Loucy (cell line): ENCODE data around the gene FTSJ3.
"Not testable (repeated sequence)": the region's sequence is repeated elsewhere in the genome, so short reads cannot be mapped to it uniquely, and the experiment has no call there.

Experiments
- H2AFZ ChIP-seq: fragments of 200-600 bp; sonication (generic); 2 replicates; pipeline ENCODE4 v1.6.0; 2016; ENCODE audit warnings: antibody characterized with exemption, mild to moderate bottlenecking, low read length, moderate library complexity
- H3F3A ChIP-seq: fragments of 200-600 bp; 2 replicates; pipeline ENCODE4 v1.6.0; 2016; ENCODE audit warnings: antibody characterized with exemption, low read depth, mild to moderate bottlenecking
- H3K27me3 ChIP-seq: fragments of 200-600 bp; sonication (generic); 2 replicates; pipeline ENCODE4 v1.6.1; 2014; ENCODE audit warnings: low read length, mild to moderate bottlenecking; ENCODE audit not compliant: insufficient read depth, poor library complexity, severe bottlenecking
- H3K36me3 ChIP-seq: fragments of 200-600 bp; sonication (generic); 2 replicates; pipeline ENCODE4 v1.6.1; 2016; ENCODE audit warnings: low read length; ENCODE audit not compliant: insufficient read depth
- H3K4me1 ChIP-seq: fragments of 200-600 bp; sonication (generic); 2 replicates; pipeline ENCODE4 v1.5.1; 2014; ENCODE audit warnings: low read length, mild to moderate bottlenecking; ENCODE audit not compliant: insufficient read depth, poor library complexity, severe bottlenecking
- H3K4me2 ChIP-seq: fragments of 200-600 bp; sonication (generic); 2 replicates; pipeline ENCODE4 v1.6.0; 2014; ENCODE audit warnings: antibody characterized with exemption, low read length, low read depth, mild to moderate bottlenecking; ENCODE audit not compliant: poor library complexity, severe bottlenecking
- H3K4me3 ChIP-seq: fragments of 200-600 bp; sonication (generic); 2 replicates; pipeline ENCODE4 v1.5.1; 2014; ENCODE audit warnings: low read length, mild to moderate bottlenecking, mixed read lengths; ENCODE audit not compliant: poor library complexity, severe bottlenecking
- H3K79me2 ChIP-seq: fragments of 200-600 bp; sonication (generic); 2 replicates; pipeline ENCODE4 v1.6.1; 2014; ENCODE audit warnings: low read length; ENCODE audit not compliant: insufficient read depth
- H3K9ac ChIP-seq: fragments of 200-600 bp; sonication (generic); 2 replicates; pipeline ENCODE4 v1.6.0; 2014; ENCODE audit warnings: mild to moderate bottlenecking, low read depth, low read length, moderate library complexity; ENCODE audit not compliant: poor library complexity, severe bottlenecking
- H3K9me2 ChIP-seq: fragments of 200-600 bp; sonication (generic); replicated peaks from 2 replicates; pipeline ENCODE4 v1.6.1; 2016; ENCODE audit warnings: low read depth, low read length, mixed read lengths
- H3K9me3 ChIP-seq: fragments of 200-600 bp; sonication (generic); 2 replicates; pipeline ENCODE4 v1.6.1; 2014; ENCODE audit warnings: mild to moderate bottlenecking, antibody characterized with exemption, low read length, low read depth; ENCODE audit not compliant: insufficient read depth
- H4K20me1 ChIP-seq: fragments of 200-600 bp; sonication (generic); 2 replicates; pipeline ENCODE4 v1.6.0; 2014; ENCODE audit warnings: antibody characterized with exemption, low read length, mild to moderate bottlenecking; ENCODE audit not compliant: insufficient read depth, poor library complexity, severe bottlenecking
- EZH2phosphoT487 ChIP-seq: fragments of 200-600 bp; IDR thresholded peaks from 2 replicates; pipeline ENCODE4 v1.6.1; 2018; ENCODE audit warnings: antibody characterized with exemption, mild to moderate bottlenecking, moderate library complexity, borderline replicate concordance
- TF ChIP-seq, protein P1 (sequence below): fragments of 200-600 bp; sonication (generic); conservative IDR thresholded peaks from 2 replicates; pipeline ENCODE4 v1.5.1; 2014; ENCODE audit warnings: mild to moderate bottlenecking, antibody characterized with exemption, low read length

FTSJ3 gene

DNA sequence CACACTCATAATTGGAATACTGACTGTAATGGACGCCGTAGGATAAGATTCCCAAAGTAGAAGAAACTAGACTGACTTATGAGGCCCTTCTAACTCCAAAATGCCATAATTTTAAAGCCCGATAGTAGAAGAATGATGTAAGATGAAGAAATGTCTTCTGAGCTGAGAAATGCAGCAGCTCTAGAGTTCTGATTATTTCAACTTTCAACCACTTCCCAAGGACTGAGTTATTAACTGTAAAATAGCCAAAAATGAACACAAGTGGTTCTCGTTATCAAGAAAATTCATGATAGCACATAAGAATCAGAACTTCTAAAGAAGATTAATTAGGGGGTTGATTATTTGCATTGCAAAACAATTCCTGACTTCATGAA is 42.8 kb upstream of the FTSJ3 start:
- not testable (repeated sequence) for H3K9ac ChIP-seq, H3K4me2 ChIP-seq, H4K20me1 ChIP-seq, H3K36me3 ChIP-seq, H3F3A ChIP-seq, H3K4me1 ChIP-seq, H2AFZ ChIP-seq, H3K27me3 ChIP-seq, H3K79me2 ChIP-seq, H3K4me3 ChIP-seq, H3K9me3 ChIP-seq, H3K9me2 ChIP-seq
- TF ChIP-seq, protein P1, sequence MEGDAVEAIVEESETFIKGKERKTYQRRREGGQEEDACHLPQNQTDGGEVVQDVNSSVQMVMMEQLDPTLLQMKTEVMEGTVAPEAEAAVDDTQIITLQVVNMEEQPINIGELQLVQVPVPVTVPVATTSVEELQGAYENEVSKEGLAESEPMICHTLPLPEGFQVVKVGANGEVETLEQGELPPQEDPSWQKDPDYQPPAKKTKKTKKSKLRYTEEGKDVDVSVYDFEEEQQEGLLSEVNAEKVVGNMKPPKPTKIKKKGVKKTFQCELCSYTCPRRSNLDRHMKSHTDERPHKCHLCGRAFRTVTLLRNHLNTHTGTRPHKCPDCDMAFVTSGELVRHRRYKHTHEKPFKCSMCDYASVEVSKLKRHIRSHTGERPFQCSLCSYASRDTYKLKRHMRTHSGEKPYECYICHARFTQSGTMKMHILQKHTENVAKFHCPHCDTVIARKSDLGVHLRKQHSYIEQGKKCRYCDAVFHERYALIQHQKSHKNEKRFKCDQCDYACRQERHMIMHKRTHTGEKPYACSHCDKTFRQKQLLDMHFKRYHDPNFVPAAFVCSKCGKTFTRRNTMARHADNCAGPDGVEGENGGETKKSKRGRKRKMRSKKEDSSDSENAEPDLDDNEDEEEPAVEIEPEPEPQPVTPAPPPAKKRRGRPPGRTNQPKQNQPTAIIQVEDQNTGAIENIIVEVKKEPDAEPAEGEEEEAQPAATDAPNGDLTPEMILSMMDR: 0 out of 2 replicates have a peak, but pooled peaks have one; percentile 2

DNA sequence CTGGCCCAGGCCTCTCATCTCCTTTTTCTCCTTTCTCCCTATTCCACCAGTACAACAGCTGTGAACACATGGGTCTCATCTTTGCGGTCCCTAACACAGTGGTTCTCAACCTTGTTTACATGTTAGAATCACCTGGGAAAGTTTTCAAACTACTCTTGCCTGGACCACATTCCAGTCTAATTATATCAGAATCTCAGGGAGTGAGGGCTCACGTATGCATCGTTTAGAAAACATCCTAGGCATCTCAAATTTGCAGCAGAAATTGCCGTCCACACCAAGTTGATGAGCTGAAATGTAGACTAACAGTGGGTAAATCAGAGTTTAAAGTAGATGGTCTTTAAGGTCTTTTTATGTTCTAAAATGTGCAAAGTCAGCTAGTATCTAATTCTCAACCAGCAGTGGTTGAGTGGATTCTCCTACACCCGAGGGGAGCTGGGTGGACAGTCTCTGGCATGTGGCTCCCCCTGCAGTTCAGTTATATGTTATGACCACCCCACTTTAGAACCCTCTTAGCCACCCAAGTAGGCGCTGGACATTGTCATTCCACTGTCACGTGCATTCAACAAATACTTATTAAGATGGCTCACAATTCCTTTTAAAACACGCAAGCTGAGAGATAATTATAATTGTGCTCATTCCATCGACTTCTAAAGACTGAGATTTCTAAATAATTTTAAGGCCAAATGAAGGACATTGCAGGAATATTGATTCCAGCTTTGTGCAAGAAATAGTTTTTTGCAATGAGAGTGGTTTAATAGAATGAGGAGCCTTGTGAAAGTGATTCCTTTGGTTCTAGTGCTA is 42.2 kb upstream of the FTSJ3 start:
- H3K27me3 ChIP-seq, H3K79me2 ChIP-seq, H3K4me2 ChIP-seq, H3K9me3 ChIP-seq, H3K4me1 ChIP-seq, H3K9me2 ChIP-seq, H4K20me1 ChIP-seq, H3K36me3 ChIP-seq, H3K4me3 ChIP-seq, H2AFZ ChIP-seq, H3F3A ChIP-seq, H3K9ac ChIP-seq: not testable (repeated sequence)
- TF ChIP-seq, protein P1: peak; percentile 56

DNA sequence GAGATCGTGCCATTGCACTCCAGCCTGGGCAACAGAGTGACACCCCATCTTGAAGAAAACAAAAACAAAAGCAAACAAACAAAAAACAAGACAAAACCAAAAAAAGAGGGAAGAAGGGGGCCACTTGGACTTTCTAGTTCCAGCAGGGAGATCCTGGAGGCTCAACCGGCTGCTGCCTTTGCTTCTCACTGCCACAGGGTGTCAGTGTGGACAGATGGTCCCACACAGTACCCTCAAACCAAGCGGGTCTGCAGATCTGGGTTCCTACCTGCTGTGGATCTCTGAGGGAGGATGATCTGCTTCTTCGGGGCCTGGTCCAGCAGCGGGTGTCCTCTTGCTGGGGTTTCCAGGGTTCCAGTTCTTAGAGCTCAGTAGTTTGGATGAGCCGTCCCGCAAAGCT is 39.2 kb upstream of the FTSJ3 start:
- not testable (repeated sequence) for H3K9me3 ChIP-seq, H3K27me3 ChIP-seq, H3K79me2 ChIP-seq, H3K9me2 ChIP-seq, H3F3A ChIP-seq, H3K9ac ChIP-seq, H3K4me3 ChIP-seq, H4K20me1 ChIP-seq, H3K36me3 ChIP-seq, H3K4me1 ChIP-seq, H3K4me2 ChIP-seq
- peak overlapping the region; percentile 72 for H2AFZ ChIP-seq

DNA sequence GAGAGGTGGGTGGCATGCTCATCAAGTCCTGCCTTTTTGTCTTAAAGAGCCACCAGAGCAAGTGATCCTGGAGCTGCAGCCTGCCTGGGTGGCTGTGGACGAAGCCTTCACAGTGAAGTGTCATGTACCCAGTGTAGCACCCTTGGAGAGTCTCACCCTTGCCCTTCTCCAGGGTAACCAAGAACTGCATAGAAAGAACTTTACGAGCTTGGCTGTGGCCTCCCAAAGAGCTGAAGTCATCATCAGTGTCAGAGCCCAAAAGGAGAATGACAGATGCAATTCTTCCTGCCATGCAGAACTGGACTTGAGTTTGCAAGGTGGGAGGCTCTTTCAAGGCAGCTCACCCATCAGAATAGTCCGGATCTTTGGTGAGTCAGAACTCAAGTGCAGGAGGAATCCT is 31.8 kb upstream of the FTSJ3 start:
- Histone ChIP-seq H3K36me3 (no peaks in the 10 kb centered on the region), H3K9ac (no peak overlapping the region), H3K4me3 (no peak overlapping the region), H3K9me3 (no peaks in the 10 kb centered on the region), H4K20me1 (no peaks in the 10 kb centered on the region), H3F3A (no peaks in the 10 kb centered on the region), H3K27me3 (no peaks in the 10 kb centered on the region), H3K4me2 (no peak overlapping the region), H3K4me1 (no peaks in the 10 kb centered on the region), H2AFZ (no peak overlapping the region), H3K9me2 (no peaks in the 10 kb centered on the region), H3K79me2 (no peaks in the 10 kb centered on the region)
- TF ChIP-seq EZH2phosphoT487: no peak
- TF ChIP-seq, protein P1: no peak

DNA sequence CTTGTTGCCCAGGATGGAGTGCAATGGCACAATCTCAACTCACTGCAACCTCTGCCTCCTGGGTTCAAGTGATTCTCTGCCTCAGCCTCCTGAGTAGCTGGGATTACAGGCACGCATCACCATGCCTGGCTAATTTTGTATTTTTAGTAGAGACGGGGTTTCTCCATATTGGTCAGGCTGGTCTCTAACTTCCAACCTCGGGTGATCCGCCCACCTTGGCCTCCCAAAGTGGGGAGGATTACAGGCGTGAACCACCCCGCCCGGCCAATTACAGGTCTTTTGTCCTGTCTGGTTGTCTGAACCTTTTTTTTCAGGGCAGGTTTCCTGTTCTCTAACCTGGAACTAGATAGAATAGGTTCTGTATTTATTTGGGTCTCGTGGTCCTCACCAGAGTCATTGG is 29.0 kb upstream of the FTSJ3 start:
- H3K36me3 ChIP-seq, H3K79me2 ChIP-seq, H3K4me3 ChIP-seq, H3K4me2 ChIP-seq, H3K9ac ChIP-seq, H2AFZ ChIP-seq, H3K27me3 ChIP-seq, H3K4me1 ChIP-seq, H4K20me1 ChIP-seq, H3K9me2 ChIP-seq, H3F3A ChIP-seq, H3K9me3 ChIP-seq: not testable (repeated sequence)
